Lower leg skin (tissue), 3 donors: Measurements from ENCODE around the gene WWOX.

Experiments
- CTCF ChIP-seq, 3 donors: fragments of 450-650 bp; IDR thresholded peaks; one replicate each; pipeline ENCODE4 v1.5.1; 2016; ENCODE audit warnings: antibody characterized with exemption in 3 of 3, mild to moderate bottlenecking in 3 of 3, moderate library complexity in 2 of 3
- POLR2A ChIP-seq, 2 donors: fragments of 450-650 bp; IDR thresholded peaks; one replicate each; pipeline ENCODE4 v1.6.1; 2016 to 2017; ENCODE audit warnings: antibody characterized with exemption in 2 of 2, mild to moderate bottlenecking in 1 of 2, moderate library complexity in 1 of 2

- TF ChIP-seq CTCF (IDR thresholded peaks at IDR 0.05) (no peak), POLR2A (IDR thresholded peaks at IDR 0.05) (no peak)
Measured at GRCh38 chr16:79021991-79022630, 922.7 kb downstream of the WWOX start.
